Stimulated activated naive CD8-positive, alpha-beta T cell treated with anti-CD3 and anti-CD28 coated beads, Interleukin-15, Interleukin-2, amounts not matched to agents 100 ng/mL and 50 ng/mL, for 24 hours (primary cell): ENCODE results near the gene ASL.
A peak's percentile ranks its signal among the peaks of the same experiment; 100 is the strongest.
"Not testable (repeated sequence)": the region's sequence is repeated elsewhere in the genome, so short reads cannot be mapped to it uniquely, and the experiment has no call there.

Experiments
- H3K27ac Mint-ChIP-seq: one replicate; pipeline ENCODE4 v1.8.0; 2021; ENCODE audit warnings: mild to moderate bottlenecking, mixed read lengths
- H3K27me3 Mint-ChIP-seq: one replicate; pipeline ENCODE4 v1.8.0; 2021; ENCODE audit warnings: mixed read lengths
- H3K36me3 Mint-ChIP-seq: one replicate; pipeline ENCODE4 v1.8.0; 2021; ENCODE audit warnings: low read depth, mixed read lengths
- H3K4me1 Mint-ChIP-seq: one replicate; pipeline ENCODE4 v1.8.0; 2021; ENCODE audit warnings: low read depth, mixed read lengths
- H3K4me3 Mint-ChIP-seq: one replicate; pipeline ENCODE4 v1.8.0; 2021; ENCODE audit warnings: mild to moderate bottlenecking, mixed read lengths
- H3K9me3 Mint-ChIP-seq: one replicate; pipeline ENCODE4 v1.8.0; 2021; ENCODE audit warnings: mixed read lengths

ASL gene

GRCh38 chr7:66125781-66126352 is 50.2 kb downstream of the ASL start:
- H3K27me3 Mint-ChIP-seq, result not testable (repeated sequence)

GRCh38 chr7:66127172-66127571 is 51.6 kb downstream of the ASL start:
- Mint-ChIP-seq H3K4me1 (peaks cover 45% of the 10 kb centered on the region), H3K36me3 (peaks cover 44% of the 10 kb centered on the region)
- not testable (repeated sequence) for H3K27me3 Mint-ChIP-seq, H3K4me3 Mint-ChIP-seq, H3K9me3 Mint-ChIP-seq, H3K27ac Mint-ChIP-seq

More at GRCh38 chr7:66125781-66126352, 50.2 kb downstream of the ASL start:
- H3K9me3 Mint-ChIP-seq, result not testable (repeated sequence)
- H3K36me3 Mint-ChIP-seq, result peaks cover 32% of the 10 kb centered on the region
- peak overlapping the region; percentile 43 for H3K27ac Mint-ChIP-seq
- peak overlapping the region; percentile 1 for H3K4me3 Mint-ChIP-seq
- H3K4me1 Mint-ChIP-seq, result peaks cover 49% of the 10 kb centered on the region

GRCh38 chr7:66138994-66139752 is 63.6 kb downstream of the ASL start:
- Mint-ChIP-seq H3K27ac (no peak overlapping the region), H3K27me3 (no peaks in the 10 kb centered on the region), H3K4me1 (no peaks in the 10 kb centered on the region), H3K9me3 (no peaks in the 10 kb centered on the region), H3K36me3 (peaks cover 87% of the 10 kb centered on the region), H3K4me3 (no peak overlapping the region)

- Mint-ChIP-seq H3K9me3 (no peaks in the 10 kb centered on the region), H3K27ac (no peak overlapping the region)
Measured at GRCh38 chr7:66140924-66141323, 65.3 kb downstream of the ASL start.

GRCh38 chr7:66142334-66142733 is 66.7 kb downstream of the ASL start:
- Mint-ChIP-seq H3K4me3 (no peak overlapping the region), H3K4me1 (peaks cover 4% of the 10 kb centered on the region), H3K9me3 (no peaks in the 10 kb centered on the region), H3K36me3 (peaks cover 83% of the 10 kb centered on the region), H3K27me3 (no peaks in the 10 kb centered on the region), H3K27ac (no peak overlapping the region)

More at GRCh38 chr7:66140924-66141323, 65.3 kb downstream of the ASL start:
- no peaks in the 10 kb centered on the region for H3K27me3 Mint-ChIP-seq
- no peaks in the 10 kb centered on the region for H3K4me1 Mint-ChIP-seq
- no peak overlapping the region for H3K4me3 Mint-ChIP-seq
- H3K36me3 Mint-ChIP-seq, result peaks cover 84% of the 10 kb centered on the region

- Mint-ChIP-seq H3K36me3 (peaks cover 79% of the 10 kb centered on the region), H3K27ac (no peak overlapping the region), H3K4me1 (peaks cover 6% of the 10 kb centered on the region), H3K4me3 (no peak overlapping the region), H3K27me3 (no peaks in the 10 kb centered on the region), H3K9me3 (no peaks in the 10 kb centered on the region)
Measured at GRCh38 chr7:66142996-66143395, 67.4 kb downstream of the ASL start.
